IPS-11a (cell line): ENCODE data around the gene STYXL2.

Source experiments
- H3K4me3 ChIP-seq: one replicate; pipeline ENCODE4 v1.5.1; 2013; ENCODE audit warnings: low read depth, low read length, control low read depth

The STYXL2 gene

DNA sequence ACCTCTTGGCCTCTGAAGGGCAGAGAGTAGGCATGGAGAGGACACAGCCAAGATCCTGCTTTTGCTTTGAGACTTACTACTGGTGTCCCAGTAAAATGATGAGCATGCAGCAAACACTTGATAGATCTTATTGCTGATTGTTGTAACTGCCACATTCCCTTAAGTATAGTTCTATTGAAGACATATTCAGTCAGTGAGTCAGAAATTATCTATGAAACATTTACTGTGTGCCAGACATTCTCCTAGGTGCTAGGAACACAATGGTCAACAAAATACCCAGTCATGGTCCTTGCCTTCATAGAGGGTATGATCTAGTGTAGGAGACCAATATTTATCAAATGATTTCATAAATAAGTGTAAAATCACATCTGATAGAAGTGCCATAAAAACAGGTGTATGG is 13.6 kb downstream of the STYXL2 start:
- H3K4me3 ChIP-seq = no peak overlapping the region

DNA sequence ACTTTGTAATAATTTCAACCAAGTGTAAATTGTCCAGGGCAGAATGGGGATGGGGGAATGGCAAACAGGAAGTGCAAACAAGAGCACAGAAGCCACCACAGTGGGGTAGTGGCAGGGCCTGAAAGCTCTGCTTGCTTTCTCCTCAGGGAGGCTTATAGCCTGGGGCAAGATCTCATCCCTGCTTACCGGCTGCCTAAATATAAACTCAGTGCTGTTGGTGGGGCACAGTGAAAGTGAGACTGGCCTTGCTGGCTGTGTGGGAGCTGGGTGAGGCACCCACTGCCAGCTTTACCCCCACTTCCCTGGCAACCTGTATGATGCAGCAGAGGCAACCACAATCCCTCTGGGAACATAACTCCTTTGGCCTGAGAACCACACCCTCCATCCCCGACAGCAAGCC is 15.2 kb downstream of the STYXL2 start:
- H3K4me3 ChIP-seq = no peak overlapping the region

DNA sequence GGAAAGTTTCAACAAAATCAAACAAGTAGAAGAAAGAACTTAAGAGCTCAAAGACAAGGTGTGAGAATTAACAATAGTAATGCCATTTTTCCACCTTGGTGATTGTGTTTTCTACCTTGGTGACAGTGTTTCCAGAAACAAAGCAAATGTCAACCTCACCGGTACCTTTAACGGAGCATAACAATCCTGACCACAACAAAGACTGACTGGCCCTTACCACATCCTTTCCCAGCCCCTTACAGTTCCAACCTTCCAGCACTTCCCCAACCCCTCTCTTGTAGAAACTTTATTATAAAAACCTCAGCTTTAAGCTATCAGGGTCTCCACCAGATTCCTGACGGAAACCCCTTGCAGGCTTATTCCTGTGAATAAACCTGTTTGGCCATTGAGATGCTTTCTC is 16.7 kb downstream of the STYXL2 start:
- H3K4me3 ChIP-seq = no peak overlapping the region

DNA sequence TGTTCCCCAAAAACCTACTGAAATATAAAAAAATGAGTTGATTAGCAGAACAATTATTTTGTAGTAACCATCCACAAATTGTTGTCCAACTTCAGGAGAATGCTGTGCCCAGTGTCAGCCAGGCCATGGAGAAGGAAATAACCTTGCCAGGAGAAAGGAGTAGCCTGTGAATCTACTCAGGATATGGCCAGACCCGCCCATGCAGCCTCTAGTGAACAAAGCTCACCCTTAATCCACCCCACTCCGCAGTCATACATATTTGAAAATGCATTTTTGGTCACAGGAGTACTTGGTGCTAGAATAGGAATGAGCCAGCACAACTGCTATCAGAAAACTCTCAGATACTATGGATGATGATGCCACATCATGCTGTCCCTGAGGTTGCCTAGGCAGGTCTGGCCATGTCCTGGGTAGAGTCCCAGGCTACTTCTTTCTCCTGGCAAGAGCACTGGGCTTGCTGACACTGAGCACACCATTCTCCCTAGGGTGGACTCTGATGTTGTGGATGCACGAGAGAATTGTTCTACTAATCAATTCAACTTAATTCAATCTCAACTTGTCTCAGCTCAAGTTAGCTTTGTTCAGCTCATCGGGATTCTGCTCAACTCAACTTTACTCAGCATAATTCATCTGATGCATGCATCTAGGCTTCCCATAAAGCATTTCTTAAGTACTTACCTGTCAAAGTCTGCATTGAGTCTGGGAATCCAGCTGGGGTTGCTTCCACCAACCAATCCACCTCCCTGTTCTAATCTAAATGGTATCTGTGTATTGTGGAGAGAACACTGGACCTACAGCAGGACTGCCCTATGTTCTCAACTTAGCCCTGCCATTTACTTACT is 18.2 kb downstream of the STYXL2 start:
- no peak overlapping the region for H3K4me3 ChIP-seq

DNA sequence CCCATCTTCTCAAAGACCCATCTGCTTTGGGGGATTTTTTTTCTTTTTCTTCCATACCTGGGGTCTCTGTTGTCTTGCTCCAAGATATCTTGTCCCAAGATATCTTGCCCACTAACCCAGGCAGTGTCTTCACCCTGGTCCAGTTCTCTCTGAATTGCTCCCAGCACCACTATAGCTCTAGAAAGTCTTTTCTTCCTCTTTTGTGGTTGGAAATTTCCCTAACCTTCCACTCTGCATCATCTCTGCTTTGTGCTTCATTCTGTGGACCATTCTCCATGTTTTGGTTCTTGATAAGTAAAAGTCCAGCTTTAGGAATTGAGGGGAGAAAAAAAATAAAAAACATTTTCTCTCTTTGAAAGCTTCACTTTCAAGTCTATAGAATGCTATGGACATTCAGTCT is 20.9 kb downstream of the STYXL2 start:
- H3K4me3 ChIP-seq = no peak overlapping the region

DNA sequence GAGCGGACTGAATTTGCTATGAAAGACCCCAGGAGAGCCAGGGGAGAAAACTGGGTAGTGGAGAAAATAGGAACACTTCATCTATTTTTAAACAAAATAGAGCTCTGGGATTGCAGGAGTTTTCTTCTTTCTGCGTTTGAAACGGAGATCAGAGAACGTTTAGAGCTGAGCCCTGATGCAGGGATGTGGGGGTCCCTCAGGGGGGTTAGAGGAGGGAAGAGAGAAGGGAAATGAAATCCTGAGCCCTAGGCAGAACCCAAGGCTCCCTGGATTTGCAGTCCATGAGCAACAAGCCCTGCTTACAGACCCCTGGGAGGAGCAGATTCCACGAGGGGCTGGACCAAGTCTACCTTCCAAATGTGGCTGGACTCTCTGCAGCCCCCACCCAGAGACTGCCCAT is 21.8 kb downstream of the STYXL2 start:
- H3K4me3 ChIP-seq = no peak overlapping the region

DNA sequence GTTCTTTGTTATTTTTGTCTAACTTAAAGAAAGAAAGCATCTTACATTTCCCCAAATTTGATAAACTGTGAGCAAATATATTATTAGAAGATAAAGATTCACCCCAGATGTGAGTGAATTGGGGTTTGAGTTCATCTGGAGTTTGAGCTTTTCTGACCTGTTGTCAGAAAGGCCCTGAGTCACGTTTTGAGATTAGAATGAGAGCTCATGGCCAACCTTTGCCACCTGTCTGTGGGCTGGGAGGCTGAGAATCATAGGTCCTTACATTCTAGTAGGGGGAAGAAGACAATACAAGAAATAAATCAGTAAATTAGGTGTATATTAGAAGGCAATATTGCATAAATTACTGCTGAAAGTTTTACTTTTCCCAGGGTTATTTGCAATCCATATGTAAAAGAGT is 22.3 kb downstream of the STYXL2 start:
- H3K4me3 ChIP-seq = no peak overlapping the region

DNA sequence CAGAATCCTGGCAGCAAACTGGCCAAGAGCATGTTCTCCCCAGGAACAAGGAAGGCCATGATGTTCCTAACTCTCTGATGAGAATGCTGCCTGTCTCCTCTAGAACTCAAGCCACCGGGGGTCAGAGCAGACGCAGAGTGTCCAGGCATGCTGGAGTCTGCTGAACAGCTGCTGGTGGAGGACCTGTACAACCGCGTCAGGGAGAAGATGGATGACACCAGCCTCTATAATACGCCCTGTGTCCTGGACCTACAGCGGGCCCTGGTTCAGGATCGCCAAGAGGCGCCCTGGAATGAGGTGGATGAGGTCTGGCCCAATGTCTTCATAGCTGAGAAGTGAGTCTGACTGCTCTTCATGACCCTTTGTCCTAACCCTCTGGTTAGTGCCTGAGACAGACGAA is 23.4 kb downstream of the STYXL2 start:
- H3K4me3 ChIP-seq = no peak overlapping the region

DNA sequence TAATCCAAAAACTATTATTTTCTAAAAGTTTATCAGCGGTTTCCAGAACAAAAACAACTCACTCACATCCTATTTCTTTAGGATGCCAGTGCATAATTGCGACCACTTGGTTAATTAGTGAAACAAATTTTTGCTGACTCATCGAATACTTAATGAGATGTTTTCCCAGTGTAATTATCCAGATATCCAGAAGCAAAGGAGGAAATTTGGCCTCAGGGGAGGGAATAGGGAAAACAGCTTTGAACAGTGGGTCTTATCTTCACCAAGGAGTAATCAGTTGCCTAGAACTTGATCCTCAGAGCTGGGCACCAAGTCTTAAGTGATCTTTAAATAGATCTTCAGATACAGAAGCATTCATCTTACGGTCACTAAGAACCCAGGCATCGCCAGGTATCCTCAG is 24.3 kb downstream of the STYXL2 start:
- no peak overlapping the region for H3K4me3 ChIP-seq

DNA sequence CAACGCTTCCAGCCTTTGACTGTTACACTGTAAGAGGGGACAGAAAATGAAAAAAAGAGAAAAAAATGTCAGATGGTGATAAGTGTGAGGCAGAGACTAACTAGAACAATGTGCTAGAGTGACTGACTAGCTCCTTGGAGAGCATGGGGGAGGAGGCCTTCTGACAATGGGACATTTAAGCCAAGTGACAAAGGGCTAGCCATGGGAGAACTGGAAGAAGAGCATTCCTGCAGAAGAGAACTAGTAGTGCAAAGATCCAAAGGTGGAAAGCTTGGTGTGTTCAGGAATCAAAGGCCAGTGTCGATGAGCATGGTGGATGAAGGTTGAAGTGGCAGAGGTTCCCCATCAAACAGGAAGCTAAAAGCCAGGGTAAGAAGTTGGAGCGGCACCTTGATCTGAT is 25.8 kb downstream of the STYXL2 start:
- H3K4me3 ChIP-seq = no peak overlapping the region

DNA sequence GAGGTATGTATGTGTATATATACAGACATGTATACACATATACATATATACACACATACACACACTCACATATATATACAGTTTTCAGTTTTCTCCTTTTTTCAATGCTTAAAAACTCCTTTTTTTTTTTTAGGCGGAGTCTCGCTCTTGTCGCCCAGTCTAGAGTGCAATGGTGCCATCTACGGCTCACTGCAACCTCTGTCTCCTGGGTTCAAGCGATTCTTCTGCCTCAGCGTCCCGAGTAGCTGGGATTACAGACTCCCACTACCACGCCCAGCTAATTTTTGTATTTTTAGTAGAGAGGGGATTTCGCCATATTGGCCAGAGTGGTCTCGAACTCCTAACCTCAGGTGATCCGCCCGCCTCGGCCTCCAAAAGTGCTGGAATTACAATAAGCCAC is 27.0 kb downstream of the STYXL2 start:
- no peak overlapping the region for H3K4me3 ChIP-seq

DNA sequence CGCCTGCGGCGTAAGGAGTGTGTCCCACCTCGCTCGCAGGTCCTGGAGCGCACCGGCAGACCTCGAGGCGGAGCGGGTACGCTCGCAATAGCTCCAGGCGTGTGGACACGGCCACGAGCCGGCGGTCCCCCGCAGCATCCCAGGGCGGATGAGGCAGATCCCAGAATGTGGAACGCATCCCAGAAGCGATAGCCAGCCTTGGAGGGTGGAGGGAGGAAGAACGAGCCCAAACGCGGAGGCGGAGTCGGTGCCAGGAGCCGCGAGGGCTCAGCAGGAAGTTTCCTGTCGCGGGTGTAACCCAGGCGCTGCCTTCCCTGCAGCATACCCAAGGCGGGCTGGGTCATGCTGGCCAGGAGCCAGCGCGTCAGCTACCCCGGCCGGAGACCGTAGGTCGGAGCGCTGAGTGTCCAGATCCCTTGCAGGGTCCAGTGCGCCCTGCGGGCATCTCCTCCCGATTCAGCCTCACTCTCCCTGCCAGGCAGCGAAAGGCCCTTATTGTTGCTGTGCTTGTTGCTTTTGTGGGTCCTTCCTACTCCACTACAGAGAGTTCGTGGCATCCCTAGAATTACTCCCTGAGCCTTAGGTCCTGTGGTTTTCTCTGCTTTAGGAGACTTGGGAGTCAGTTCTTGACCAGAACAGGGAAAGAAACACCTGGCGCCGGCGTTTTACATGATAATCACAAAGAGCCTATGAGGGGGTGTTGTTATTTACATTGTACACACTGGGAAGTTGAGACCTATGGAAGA is 27.7 kb downstream of the STYXL2 start:
- H3K4me3 ChIP-seq = peak overlapping the region; percentile 45

DNA sequence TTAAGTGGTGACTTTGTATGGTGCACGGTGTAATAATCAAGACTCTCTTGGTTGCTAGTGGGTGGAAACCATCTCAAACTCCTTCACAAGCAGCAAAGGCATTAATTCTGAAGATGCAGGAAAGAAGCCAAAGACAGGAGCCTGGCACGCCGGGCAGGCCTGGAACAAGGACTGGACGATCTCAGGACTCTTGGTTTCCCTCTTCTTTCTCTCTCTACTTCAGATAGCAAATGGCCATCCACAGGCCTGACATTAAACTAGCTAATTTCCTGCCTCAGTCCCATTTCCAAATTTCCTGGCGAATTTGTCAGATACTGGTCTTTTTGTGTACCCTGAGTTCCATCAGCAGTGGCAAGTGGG is 28.2 kb downstream of the STYXL2 start:
- no peak overlapping the region for H3K4me3 ChIP-seq

DNA sequence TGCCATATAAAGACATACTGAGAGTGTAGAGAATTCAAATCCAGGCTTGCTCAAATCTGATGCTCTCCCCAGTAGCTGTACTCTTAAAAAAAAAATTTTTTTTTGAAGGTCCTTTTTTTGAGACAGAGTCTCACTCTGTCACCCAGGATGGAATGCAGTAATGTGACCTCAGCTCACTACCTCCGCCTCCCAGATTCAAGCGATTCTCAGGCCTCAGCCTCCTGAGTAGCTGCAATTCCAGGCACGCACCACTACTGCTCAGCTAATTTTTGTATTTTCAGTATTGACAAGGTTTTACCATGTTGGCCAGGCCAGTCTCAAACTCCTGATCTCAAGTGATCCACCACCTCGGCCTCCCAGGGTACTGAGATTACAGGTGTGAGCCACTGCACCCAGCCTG is 28.7 kb downstream of the STYXL2 start:
- no peak overlapping the region for H3K4me3 ChIP-seq

DNA sequence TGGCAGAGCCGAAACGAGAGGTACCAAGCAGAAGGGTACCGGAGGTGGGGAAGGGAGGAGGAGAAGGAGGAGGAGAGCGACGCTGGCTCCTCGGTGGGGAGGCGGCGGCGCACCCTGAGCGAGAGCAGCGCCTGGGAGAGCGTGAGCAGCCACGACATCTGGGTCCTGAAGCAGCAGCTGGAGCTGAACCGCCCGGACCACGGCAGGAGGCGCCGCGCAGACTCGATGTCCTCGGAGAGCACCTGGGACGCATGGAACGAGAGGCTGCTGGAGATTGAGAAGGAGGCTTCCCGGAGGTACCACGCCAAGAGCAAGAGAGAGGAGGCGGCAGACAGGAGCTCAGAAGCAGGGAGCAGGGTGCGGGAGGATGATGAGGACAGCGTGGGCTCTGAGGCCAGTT is 32.4 kb downstream of the STYXL2 start:
- no peak overlapping the region for H3K4me3 ChIP-seq

DNA sequence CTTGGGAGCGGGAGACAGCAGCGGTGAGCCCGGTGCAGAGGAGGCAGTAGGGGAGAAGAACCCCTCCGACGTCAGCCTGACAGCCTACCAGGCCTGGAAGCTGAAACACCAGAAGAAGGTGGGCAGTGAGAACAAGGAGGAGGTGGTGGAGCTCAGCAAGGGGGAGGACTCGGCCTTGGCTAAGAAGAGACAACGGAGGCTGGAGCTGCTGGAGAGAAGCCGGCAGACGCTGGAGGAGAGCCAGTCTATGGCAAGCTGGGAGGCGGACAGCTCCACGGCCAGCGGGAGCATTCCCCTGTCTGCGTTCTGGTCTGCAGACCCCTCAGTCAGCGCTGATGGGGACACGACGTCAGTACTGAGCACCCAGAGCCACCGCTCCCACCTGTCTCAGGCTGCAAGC is 32.9 kb downstream of the STYXL2 start:
- no peak overlapping the region for H3K4me3 ChIP-seq

DNA sequence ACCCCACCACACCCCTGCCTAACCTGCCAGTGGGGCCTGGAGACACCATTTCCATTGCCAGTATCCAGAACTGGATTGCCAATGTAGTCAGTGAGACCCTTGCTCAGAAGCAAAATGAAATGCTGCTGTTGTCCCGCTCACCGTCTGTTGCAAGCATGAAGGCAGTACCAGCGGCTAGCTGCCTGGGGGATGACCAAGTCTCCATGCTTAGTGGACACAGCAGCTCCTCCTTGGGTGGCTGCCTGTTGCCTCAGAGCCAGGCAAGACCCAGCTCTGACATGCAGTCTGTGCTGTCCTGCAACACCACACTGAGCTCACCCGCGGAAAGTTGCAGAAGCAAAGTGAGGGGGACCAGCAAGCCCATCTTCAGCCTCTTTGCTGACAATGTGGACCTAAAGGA is 33.4 kb downstream of the STYXL2 start:
- H3K4me3 ChIP-seq = no peak overlapping the region

DNA sequence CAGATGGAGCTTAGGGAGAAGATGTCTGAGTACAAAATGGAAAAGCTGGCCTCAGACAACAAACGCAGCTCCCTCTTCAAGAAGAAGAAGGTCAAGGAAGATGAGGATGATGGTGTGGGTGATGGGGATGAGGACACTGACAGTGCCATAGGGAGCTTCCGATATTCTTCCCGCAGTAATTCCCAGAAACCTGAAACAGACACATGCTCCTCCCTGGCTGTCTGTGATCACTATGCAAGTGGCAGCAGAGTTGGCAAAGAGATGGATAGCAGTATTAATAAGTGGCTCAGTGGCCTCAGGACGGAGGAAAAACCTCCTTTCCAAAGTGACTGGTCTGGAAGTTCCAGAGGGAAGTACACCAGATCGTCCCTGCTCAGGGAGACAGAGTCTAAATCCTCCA is 33.8 kb downstream of the STYXL2 start:
- H3K4me3 ChIP-seq = no peak overlapping the region

DNA sequence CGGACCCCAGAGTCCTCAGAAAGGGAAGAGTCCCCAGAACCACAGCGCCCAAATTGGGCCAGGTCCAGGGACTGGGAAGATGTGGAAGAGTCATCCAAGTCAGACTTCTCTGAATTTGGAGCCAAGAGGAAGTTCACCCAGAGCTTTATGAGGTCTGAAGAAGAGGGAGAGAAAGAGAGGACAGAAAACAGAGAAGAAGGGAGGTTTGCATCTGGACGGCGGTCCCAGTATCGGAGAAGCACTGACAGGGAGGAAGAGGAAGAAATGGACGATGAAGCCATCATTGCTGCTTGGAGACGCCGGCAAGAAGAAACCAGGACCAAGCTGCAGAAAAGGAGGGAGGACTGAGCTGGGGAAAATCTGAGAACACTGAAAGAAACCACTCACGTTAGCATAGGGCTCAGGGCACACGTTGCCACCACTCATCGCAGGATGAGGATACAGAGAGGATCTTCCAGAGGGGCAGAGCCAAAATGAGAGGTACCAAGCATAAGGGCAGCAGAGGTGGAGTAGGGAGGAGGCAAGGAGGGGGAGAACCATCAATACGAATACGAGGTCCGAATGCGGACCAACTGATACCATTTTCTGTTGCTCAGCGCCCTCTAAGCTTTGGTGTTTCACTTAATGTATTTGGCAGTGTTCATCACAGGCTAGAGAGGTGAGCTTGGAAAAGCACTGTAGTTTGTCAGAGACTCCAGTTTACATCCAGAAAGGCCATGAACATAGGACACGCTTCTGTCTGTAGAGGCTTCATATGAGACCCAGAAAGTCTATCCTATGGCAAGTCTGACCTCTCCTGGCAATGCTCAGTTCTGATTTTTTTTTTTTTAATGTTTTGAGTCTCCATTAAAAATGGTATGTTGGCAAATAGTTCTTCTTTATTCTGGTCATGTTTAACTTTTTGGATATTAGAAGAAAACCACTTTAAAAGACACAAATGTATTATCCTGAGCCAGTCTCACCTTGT is 34.7 kb downstream of the STYXL2 start:
- no peak overlapping the region for H3K4me3 ChIP-seq

DNA sequence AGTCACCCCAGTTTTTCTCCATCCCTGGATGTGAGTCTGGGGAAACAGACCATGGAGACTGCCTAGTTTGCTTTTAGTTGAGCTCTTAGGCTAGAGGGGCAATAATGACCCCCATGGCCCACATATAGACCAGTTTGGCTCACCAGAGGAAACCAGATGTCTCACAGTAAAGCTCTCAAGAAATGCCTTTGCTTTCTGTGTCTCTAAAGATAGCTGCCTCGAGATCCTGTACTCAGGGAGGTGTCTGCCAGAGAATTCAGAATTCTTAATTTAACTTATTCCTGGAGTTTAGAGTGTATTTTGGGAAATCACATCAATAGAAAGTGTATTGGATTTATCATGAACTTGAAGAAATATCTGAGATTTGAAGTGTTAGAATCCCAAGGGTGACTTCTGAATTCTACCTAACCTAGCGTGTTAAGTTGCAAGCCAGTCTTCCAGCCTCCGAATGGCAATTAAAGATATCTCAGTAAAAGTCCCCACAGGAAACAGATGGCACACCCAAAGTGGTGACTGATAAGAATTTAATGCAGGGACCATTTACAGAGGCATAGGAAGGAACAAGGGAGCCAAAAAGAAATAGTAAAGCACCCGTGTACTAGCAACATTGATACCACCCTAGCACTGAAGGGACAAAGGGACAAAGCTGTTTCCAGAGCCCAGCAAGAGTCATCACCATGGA is 37.1 kb downstream of the STYXL2 start:
- H3K4me3 ChIP-seq = no peak overlapping the region
